ENCODE data around the gene MTCL1.

DNA sequence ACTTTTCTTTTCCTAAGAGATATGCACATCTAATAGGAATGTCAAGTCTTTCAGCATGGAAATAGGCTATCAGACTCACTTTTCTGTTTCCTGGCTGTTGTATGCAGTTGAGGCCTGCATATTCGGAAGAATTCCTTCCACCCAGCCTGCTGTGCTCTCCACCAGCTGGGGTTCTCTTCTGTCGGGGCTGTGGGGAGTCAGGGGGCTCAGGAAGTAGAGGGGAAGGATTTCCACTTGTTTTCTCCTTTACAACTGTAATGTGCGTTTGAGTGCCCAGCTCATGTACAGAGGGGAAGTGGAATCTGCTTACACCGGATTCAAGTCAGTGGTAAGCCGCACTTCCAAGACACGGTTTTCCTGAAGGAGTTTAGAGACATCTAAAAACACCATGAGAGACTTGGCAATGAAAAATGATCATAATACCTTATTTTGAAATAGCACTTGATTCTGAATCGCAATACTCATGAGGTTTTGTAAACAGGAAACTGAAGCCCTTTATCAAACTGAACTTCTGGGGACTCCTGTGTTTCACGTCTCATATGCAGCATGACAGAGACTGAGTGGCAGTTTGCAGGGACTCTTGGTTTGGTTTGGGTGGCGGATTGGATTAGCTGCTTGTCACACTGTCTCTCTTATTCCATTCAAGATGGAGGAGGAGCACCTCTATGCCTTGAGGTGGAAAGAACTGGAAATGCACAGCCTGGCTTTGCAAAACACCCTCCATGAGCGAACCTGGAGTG lies 90.4 kb downstream of the MTCL1 start:
- TF ChIP-seq, protein P1, sequence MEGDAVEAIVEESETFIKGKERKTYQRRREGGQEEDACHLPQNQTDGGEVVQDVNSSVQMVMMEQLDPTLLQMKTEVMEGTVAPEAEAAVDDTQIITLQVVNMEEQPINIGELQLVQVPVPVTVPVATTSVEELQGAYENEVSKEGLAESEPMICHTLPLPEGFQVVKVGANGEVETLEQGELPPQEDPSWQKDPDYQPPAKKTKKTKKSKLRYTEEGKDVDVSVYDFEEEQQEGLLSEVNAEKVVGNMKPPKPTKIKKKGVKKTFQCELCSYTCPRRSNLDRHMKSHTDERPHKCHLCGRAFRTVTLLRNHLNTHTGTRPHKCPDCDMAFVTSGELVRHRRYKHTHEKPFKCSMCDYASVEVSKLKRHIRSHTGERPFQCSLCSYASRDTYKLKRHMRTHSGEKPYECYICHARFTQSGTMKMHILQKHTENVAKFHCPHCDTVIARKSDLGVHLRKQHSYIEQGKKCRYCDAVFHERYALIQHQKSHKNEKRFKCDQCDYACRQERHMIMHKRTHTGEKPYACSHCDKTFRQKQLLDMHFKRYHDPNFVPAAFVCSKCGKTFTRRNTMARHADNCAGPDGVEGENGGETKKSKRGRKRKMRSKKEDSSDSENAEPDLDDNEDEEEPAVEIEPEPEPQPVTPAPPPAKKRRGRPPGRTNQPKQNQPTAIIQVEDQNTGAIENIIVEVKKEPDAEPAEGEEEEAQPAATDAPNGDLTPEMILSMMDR (IDR thresholded peaks at IDR 0.05; ENCODE audit: poor library complexity): no peak
- TF ChIP-seq EZH2 (IDR thresholded peaks at IDR 0.05; ENCODE audit: borderline replicate concordance) (no peak), EZH2phosphoT487 (IDR thresholded peaks at IDR 0.05; ENCODE audit: low read depth, severe bottlenecking, unreplicated experiment) (no peak)

All from hepatocyte (in vitro differentiated cells).